Activated CD4-positive, CD25-positive, alpha-beta regulatory T cell treated with anti-CD3 and anti-CD28 coated beads, Interleukin-2, amount 50 U/mL, for 72 hours (primary cell): ENCODE results near the gene ARGLU1.
"Not testable (repeated sequence)": the region's sequence is repeated elsewhere in the genome, so short reads cannot be mapped to it uniquely, and the experiment has no call there.

Experiments
- DNase-seq: peaks from one replicate; pipeline ENCODE4 v3.0.0; 2021

ARGLU1 gene, protein sequence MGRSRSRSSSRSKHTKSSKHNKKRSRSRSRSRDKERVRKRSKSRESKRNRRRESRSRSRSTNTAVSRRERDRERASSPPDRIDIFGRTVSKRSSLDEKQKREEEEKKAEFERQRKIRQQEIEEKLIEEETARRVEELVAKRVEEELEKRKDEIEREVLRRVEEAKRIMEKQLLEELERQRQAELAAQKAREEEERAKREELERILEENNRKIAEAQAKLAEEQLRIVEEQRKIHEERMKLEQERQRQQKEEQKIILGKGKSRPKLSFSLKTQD

DNA sequence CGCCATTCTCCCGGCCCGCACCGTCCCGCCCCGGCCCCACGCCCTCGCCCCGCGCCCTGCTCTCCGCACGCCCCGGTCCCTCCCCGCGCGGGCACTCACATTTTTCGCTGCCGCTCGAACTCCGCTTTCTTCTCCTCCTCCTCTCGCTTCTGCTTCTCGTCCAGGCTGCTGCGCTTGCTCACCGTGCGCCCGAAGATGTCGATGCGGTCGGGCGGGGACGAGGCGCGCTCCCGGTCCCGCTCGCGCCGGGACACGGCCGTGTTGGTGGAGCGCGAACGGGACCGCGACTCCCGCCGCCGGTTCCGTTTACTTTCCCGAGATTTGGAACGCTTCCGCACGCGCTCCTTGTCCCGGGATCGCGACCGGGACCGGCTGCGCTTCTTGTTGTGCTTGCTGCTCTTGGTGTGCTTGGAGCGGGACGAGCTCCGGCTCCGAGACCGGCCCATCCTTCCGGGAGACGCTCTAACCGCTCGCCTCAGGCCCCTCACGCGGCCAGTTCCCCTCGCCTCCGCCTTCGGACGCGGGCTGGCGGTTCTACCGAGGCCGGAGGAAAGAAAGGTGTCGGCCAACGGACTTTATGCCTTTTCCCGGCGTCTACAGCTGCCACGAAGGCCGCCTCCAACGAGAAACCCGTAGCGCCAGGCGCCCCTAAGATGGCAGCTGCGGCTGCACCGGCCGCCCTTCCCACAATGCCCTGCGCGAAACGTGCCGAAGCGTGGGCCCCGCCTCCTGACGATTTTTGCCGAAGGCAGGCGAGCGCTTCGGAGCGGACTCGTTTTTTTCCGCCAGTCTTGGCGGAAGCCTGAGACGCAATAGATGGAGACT lies at the start of gene ARGLU1:
Gene ARGLU1, minus strand, starts transcription at position 664 of the 825 bp plus-strand sequence. Its CDS starts 218 bp downstream, at position 446.
- DNase-seq = peak; percentile 98

DNA sequence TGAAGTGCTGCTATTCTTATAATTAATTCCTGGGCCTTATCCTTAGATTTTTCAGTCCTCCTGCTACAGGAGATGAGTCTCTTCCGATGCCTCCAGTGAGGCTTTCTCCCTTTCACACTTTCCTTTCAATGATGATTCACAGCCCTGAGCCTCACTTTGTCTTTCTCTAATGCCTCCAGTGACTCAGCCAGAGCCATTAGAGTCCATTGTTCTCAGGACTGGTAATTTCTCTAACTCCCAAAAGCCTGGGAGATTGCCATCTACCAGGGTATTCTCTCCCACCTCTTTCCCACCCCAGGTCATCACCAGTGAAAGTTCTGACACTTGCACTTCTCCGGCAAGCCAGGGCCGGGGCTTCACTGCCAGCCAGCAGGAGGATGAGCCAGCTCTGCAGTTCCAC lies 49.6 kb upstream of the ARGLU1 start:
- no peak for DNase-seq

DNA sequence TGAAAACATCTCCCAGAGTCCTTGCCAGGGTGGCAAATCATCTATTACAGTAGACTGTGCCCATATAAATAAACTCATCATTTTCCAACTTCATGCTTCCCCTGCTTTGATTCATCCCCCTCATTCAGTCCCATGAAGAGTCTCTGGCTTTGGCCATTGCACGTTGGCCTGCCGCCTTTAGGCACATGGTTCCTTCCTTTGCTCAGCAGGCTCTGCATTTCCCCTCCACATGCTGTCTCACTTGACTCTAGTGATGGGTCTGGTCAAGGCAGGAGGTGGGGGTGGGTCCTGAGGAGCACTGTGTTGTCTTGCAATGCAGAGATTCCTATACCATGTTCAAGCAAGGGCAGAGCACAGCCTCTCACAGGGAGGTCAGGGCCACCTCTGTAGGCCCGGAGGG lies 48.8 kb upstream of the ARGLU1 start:
- DNase-seq = no peak

DNA sequence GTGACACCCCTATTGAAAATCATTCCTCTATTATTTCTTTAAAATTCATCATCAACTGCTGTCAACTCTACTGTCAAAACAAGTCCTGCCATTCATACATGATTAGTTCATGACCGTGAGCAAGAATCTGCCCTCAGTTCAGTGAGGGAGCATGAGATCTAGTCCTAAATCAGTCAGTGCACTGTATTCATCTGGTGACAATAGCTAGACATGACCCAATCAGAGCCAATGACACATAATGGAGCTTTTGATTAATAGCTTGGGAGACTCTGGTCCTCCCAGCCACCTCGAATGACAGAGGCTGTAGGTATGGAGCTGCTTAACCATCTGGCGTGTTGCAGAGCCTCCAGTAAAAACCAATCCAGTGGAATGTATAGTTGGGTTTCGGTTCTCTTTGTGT lies 46.9 kb upstream of the ARGLU1 start:
- no peak for DNase-seq

DNA sequence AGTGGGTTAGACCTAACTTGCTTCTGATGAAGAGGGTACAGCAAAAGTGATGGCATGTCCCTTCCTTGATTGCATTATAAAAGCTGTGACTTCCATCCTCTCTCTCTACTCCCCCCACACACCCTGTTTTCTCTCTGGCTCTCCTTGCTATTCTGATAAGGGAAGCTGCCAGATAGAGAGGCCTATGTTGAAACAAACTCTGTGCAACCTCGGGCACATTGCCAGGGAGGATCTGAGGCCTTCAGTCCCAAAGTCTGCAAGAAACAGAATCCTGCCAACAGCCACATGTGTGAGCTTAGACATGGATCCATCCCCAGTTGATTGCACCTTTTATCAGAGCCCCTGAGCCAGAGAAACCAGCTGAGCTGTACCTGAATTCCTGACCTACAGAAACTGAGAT lies 44.8 kb upstream of the ARGLU1 start:
- no peak for DNase-seq

DNA sequence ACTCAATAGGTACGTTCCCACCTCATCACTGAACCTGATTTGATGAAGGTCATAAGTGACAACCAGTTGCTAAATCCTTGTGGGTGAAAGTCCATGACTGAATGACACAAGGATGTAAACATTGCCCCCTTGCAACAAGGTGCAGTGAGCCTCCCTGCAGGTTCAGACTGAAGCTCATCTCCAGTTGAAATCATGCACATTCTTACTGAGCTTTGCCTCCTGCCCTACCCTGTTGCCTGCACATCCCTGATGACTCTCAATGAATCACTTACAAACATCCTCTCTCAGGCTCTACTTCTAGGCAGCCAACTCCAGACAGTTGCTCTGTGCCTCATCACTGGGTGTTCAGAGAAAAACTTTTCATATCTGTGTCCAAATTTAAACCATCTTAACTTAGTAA lies 42.5 kb upstream of the ARGLU1 start:
- no peak for DNase-seq

DNA sequence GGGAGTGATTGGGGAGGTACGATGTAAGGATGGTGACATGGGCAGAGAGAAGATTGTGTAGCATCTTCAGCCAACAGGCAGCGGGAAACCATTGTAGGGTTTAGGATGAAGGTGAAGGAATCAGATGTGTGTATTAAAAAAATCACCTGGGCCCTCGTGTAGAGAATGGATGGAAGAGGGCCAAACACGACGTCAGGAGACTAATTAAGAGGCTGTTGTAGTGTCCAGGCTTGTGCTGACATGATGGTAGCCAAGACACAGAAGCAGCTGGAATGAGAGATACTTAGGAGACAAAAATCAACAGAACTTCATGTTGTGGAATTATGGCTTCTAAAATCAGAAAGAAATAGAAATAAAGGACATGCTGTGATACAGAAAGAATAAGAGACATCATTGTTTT lies 41.2 kb upstream of the ARGLU1 start:
- no peak for DNase-seq

DNA sequence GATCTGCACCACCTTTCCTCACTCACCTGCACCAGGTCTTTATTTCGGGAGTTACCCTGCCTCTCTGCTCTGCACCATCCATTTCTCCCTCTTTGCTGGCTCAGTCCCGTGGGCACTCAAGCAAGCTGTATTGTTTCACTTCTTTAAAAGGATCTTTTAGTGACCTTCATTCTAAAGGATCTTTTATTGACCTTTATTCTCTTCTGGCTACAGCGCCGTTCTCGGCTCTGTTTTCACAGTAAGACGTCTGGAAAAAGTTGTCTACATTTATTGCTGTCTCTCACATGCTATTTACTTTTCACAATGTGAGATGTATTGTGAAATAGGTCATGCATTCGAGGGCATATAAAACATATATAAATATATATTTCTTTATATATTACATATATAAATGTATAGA lies 35.6 kb upstream of the ARGLU1 start:
- DNase-seq = no peak

DNA sequence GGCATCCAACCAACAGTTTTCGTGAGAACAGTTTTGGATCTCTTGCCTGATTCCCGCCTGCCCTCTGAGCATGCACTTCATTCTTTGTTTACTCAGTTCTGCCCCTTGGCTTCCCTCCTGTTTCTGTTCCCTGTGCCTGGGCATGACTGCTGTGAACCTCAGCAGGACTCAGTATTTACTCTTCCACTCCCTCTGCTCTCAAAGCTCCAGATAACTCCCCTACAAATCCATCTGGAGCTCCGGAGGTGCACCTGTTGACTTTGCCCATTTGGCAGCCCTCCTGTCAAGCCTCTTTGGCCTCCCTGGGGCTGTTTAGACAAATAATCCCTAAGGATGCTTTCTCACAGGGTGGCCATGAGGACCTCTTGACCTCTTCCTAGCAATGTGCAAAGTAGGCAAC lies 34.2 kb upstream of the ARGLU1 start:
- DNase-seq = no peak

DNA sequence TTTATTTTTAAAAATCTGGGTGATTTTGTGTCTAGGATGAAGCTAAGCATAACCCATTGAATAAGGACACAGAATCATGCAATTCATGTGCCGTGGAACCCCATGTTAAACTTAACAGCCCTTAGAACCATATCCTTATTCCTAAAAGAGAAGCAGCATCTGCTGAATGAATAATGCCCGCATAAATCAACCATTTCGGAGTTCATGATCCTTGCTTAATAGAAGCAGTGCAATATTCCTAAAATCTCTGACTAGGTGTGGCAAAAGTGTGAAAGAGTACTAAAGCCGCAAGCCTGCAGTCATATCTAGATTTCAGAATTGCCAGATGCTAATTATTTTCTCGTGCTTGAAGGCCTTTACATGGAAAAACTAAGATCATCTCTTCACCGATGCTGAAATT lies 33.6 kb upstream of the ARGLU1 start:
- no peak for DNase-seq

DNA sequence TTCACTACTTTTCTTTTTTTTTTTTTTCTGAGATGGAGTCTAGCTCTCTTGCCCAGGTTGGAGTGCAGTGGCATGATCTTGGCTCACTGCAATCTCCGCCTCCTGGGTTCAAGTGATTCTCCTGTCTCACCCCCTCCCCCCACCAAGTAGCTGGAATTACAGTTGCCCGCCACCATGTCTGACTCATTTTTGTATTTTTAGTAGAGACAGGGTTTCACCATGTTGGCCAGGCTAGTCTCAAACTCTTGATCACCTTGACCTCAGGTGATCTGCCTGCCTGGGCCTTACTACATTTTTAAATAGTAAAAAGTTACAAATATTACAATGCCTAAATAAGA lies 32.8 kb upstream of the ARGLU1 start:
- not testable (repeated sequence) for DNase-seq

DNA sequence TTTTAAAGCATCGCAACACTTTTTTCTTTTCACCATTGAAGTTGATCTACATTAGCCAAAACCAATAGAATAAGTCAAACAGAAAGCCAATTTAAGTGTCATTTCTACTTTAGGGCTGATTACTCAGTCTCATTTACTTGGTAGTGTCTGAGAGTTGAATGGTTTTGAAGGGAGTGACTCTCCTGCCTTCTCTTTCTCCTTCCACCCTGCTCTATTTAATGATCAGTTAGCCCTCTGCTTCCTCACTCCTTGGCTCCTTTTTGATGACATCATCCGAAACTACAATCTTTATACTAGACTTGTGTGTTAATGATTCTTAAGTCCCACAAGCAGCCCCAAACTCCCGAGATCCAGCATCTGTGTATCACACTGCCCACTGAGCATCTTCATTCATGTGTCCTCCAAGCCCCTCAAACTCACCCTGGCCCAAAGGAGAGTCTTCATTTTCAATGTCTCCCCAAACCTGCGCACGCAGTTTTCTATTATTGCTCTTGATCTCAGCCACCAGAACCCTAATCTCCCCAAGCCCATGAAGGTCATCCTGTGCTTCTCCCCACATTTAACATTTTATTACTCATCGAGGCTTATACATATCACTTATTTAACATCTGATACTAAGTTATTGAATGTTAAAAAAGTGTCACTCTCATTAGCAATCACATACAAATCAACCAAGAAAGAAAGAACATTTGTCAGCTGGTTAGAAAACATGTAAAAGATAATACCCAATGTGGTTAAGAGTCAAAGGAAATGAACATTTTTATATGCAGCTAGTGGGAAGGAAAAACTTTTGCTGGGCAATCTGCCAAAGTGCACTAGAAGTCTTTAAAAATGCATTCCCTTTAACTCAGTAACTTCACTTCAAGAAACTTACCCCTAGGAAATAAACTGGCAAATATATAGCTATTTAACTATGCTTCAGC lies 32.2 kb upstream of the ARGLU1 start:
- DNase-seq = no peak

DNA sequence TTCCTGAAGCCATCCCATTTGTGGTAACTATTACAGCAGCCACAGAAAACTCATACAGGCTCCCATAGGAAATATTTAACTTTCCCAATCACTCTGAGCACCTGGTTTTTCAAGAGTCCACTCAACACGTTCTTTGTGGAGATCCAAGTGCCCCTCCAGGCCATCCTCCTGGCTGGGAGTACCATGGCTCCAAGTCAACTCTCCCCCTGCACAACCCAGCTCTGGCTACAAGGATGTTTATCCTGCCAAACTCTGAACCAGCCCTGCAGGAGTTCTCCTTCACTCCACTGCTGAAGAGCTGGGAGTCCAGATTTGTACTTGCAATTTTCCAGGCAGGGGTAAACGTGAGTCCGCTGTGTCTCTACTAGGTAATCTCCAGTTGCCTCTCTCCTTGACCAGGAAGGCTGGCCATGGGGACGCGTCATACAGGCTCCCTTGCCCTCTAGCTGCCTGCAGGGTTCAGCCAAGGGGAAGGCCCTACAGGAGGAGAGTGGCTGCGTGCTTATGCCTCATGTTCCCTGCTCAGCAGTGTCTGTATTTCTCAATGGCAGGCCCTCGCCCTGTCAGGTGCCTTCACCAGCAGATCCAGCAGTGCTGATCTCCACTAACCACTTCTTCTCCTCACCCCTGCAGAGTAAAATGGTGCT lies 29.9 kb upstream of the ARGLU1 start:
- DNase-seq = no peak

DNA sequence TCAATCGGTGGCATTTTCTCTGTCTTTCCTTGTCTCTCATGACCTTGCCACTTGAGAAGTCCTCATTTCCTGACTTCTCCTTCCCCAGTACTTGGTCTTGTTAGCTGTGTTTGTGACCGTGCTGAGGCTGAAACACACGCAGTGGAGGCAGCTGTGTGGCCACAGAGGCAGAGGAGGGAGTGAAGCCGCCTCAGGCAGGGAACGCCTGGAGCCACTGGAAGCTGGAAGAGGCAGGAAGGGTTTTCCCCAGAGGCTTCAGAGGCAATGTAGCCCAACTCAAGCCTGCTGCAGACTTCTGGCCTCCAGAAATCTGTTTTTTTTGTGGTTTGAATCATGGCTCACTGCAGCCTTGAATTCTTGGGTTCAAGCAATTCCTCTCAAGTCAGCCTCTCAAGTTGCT lies 29.2 kb upstream of the ARGLU1 start:
- no peak for DNase-seq

DNA sequence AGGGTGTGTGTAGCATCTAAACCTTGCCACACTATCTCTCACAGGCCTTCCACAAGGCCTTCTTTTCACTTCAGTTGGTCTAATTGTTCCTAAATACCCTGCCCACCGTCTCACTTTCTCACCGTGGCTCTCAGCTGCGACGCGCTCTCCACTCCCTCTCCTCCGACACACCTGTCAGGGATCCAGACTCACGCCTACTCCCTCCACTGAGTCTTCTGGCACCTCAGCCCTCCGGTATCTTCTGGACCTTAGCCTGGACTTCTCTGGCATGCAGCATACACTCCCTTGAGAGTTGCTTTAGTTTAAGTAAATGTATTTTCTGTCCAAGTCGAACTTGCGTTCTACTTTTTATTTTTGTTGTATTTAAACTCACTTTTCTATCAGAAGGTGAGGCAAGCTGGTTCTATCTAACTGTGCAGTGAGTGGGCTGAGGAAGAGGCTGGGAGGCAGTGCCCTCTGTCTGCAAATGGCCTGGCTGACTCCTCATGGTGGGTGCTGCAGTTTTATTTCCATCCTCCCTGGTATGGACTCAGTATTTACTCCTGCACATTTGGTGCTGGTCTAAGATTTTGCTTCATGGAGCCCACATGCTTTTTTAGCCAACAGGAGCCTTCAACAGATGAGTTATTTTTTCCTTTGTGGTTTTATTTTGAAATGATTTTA lies 28.5 kb upstream of the ARGLU1 start:
- no peak for DNase-seq

DNA sequence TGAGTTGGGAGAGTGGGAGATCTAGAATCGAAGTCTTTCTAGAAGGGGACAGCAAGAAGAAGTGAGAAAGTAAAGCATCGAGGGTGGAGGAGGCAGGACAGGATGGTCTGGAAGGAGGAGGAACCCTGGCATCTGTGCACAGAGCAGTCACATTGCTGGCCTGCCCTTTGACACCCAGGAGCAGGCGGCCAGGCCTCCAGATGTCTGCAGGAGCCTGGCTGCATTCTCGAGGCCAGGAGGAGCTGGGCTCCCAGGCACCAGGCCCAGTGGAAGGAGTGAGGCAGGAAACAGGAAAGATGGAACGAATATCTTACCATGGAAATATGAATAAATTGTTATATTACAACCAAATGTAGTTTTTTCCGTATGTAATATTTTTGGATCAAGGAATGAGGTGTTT lies 27.7 kb upstream of the ARGLU1 start:
- no peak for DNase-seq

DNA sequence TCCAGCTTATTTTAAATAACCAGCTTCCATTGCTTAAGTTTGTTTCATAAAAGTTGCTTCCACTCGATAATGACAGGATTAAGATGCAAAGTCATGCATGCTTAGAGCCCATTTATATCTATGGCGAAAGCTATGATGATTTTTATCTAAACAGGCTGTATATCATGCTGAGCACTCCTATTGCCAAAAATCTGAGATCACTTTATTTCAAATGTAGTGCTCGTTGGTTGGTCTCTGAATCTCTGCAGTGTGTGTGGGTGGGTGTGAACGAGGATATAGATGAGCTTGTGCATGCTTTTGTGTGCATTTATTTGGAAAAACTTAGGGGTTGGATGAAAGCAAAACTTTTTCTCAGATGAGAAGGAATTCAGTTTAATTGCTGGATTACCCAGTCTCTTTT lies 27.0 kb upstream of the ARGLU1 start:
- DNase-seq = no peak

DNA sequence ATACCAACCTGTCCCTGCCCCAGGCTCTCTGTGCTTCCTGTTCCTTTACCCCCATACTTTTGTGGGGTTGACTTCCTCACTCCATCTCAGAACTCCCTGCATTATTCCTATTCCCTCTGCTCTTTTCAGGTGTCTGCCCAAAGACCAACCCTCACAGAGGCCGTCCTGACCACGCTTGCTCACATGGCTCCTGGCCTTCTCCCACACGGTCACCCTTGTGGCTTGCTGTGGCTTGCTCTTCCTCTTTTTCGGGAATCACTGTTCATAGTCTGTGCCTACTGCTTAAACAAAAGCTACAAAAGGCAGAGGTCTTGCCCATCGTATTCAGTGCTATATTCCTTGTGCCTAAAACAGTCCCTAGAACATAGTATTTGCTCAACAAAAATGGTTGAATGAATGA lies 25.2 kb upstream of the ARGLU1 start:
- DNase-seq = no peak

DNA sequence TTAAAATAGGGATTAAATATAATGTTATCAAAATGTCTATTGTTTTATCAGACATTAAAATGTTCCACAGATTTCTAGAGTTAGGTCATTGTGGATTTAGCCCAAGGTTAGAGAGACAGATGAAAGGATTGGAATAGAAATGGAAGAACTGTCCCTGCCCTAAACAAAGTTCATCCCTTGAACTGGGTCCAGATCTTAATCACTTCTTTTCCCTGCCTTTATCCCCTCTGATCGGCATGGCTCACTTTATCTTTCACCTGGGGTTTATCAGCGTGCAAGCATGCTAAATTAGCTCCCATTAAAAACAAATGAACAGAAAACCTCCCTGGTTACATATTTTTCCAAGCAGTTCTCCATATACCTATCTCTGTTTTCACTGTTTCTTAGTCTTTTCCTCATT lies 23.4 kb upstream of the ARGLU1 start:
- no peak for DNase-seq

DNA sequence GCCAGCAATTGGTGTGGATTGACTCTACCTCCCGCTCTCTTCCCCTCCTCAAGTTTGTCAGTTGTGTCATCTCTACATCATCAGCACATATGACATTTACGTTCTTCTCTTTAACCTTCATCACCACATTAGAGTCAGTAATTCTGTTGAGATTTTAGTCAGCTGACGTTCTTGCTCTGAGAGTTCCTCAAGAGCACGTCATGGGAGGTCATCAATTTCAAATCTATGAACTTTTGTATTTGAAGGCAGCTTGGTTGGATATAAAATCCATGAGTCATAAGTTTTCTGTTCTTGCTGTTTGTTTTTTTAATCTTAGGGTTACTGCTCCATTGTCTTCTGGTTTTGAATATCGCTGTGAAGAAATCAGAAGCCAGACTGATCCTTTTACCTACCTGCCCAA lies 21.8 kb upstream of the ARGLU1 start:
- DNase-seq = no peak

DNA sequence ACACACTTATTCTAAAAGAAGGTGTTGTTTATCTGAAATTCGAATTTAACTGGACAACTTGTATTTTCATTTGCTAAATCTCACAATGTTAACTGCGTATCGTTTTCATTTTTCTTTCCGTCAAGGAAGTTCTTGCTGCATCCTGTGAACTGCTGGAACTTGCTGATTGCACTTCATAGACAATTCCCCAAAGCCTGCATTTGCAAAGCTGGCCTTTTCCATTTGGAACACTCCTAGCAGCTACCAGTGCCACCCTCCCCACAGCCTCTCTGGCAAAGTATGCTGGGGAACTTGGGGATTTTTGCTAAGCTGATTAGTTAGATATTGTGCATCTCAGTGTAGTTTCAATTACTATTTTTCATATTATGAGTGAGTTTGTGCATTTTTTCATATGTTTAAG lies 20.4 kb upstream of the ARGLU1 start:
- no peak for DNase-seq

DNA sequence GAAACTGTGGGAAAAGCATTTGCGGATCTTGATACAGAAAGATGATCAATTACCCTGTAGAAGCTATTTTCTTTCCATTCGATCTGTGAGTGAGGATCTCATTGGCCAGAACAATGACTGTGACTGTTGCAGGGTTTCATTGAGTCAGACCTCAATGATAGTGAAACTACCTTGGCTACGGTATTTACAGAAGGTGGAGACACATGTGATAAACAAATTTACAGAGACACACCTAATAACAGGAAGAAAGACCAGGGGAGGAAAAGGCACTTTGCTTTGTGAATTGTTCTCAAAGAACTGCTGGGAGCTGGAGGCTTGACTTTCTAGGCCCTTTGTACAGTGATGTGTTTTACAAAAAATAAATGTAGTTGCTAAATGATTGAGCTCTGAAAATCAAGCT lies 19.9 kb upstream of the ARGLU1 start:
- DNase-seq = no peak
